HG03039 (cell line): Measurements from ENCODE around the gene TNFRSF1A.

Experiments used
- ATAC-seq: cut with Tn5 transposase; IDR thresholded peaks from one replicate; pipeline ENCODE4 v1.9.1; 2021; ENCODE audit warnings: mild to moderate bottlenecking, moderate library complexity; ENCODE audit not compliant: unreplicated experiment

TNFRSF1A gene

DNA sequence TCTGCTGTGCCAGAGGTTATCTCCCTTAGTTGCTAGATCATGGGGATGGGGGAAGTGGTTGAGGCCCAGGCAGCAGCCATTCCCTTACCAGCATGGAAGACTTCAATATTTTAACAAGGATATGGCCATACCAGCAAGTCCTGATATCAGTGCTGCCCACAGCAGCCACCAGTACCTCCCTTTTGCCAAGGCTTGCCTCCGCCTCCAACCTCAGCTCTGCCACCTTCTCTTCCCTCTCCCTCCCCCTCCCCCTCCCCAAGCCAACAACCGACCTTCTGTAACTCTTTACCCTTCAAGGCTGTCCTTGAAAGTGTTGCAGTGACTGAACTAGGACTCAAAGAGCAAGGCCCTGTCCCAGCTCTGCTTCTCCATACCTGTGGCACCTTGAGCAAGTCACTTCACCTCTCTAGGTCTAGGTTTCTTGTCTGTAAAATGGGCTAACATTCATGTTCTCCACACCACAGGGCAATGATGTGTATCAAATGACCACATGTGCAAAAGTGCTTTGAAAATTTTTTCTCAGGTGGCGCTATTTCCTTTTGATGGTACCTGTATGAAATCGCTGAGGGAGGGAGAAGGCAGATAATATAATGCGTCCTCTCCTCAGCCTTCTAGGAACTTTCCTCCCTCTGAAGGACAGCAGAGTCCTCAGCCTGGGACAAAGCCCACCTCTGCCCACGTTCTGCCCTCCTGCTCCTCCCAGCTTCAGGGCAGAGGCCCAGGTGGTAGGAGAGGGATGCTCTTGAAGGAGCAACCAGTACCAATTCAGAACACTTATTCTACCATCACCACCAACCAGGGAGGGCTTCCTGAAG lies 16.7 kb downstream of the TNFRSF1A start:
- ATAC-seq: no peak

DNA sequence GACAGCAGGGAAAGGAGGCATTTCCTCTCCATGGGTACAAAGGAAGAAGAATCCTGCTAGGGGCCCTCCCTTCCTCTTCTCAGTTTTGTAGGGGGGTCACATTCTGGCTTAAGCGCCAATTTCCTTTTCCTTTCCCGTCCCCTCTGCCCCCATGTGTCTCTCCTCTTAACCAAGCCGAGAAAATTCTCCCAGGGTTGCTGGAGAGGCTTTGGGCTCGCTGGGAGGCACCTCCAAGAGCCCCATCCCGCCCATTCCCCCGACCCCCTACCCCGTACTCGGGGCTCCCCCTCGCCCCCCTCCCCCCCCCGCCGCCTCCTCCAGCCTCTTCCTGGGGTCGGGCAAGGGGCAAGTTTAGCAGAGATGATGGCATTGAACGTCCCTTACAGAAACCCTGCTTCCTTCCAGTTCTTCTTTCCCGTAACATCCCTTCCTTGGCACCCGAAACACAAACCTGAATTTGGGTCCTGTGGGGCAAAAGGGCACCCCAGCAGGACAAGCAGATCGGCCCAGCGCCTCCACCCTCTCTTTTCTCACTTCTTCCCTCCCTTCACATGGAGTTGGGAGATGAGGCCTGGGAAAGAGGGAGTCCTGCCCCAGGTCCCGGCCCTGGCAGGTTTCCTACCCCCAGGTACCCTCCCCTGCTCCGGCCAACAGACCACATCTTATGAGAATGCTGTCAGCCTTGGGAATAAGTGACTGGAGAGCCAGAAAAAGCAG lies 17.7 kb downstream of the TNFRSF1A start:
- ATAC-seq: no peak

DNA sequence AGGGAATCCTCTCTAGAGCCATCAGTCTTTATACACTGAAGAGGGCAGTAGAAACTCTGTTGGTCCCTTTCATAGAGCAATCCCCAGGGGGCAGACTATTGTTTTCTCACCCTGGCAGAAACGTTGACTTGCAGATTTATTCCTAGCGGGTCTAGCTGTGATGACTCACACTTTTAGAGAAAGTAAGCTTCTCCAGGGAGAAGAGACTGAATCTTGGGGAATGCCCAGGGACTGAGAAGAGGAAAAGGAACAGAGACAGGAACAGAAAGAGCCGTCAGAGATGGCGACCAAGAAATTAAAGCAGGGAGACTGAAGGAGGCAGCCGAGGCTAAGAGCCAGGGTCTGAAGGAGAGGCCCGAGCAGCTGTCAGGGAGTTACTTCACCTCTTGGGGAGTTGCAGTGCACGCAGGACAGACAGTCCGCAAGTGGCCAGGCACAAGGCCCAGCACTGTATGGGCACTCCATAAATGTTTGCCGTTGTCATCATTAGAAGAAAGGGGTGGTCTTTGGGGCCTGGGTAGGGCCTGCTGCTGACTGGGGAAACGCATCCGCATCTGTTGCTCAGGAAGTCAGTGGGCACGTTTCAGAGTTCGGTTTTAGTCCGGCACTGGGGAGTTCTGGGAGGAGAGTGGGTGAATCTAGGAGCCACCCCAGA lies 18.4 kb downstream of the TNFRSF1A start:
- ATAC-seq: peak; percentile 44

DNA sequence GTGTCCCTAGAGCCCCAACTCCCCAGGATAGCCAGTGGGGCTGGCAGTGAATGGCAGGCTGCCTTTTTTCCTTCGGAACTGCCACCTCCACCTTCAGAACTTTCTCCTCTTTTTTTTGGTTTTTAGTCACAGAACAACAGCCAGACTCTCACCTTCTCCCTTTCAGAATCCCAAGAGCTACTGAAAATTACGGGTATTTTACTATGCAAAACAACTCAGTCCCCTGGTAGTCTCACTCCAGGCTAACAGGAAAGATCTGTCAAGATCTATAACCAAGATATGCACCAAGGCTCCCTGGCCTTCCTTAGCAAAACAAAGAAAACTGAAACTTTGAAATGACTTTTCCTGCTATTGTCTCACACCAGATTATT lies 18.9 kb downstream of the TNFRSF1A start:
- peak; percentile 25 for ATAC-seq

DNA sequence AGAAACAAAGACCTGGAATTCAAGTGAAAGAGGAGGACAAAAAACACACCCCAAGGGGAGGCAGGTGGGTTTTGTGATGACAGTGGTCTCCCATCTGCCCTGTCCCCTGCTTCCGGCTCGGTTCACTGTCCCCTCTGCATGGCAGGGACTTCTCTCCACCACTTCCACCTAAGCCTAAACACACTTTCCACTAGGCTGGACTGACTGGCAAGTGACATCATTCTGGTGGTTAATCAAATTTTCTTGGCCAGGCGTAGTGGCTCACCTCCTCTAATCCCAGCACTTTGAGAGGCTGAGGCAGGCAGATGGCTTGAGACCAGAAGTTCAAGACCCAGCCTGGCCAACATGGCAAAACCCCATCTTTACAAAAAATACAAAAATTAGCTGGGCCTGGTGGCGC lies 19.5 kb downstream of the TNFRSF1A start:
- ATAC-seq: no peak

GRCh38 chr12:6321905-6322304 lies 20.0 kb downstream of the TNFRSF1A start:
- ATAC-seq: no peak

DNA sequence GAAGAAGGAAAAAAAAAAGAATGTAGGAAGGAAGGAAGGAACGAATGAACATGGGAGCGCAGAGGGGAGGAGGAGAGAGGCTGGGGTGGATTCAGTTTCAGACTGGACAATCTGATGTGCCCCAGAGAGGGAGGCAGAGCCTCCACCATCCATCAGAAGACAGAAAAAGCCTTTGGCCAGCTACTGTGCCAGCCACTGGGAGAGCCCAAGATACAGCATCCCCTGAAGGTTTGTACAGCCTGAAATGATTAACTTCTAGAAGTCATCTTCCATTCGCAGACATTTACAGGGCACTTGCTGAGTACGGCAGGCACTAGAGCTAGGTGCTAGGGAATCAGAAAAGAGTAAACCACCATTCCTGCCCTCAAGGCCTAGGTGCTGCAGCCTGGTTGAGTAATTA lies 22.4 kb downstream of the TNFRSF1A start:
- no peak for ATAC-seq

- no peak for ATAC-seq
Measured at GRCh38 chr12:6318440-6318879, 23.4 kb downstream of the TNFRSF1A start.

GRCh38 chr12:6317693-6318439 lies 24.0 kb downstream of the TNFRSF1A start:
- no peak for ATAC-seq

DNA sequence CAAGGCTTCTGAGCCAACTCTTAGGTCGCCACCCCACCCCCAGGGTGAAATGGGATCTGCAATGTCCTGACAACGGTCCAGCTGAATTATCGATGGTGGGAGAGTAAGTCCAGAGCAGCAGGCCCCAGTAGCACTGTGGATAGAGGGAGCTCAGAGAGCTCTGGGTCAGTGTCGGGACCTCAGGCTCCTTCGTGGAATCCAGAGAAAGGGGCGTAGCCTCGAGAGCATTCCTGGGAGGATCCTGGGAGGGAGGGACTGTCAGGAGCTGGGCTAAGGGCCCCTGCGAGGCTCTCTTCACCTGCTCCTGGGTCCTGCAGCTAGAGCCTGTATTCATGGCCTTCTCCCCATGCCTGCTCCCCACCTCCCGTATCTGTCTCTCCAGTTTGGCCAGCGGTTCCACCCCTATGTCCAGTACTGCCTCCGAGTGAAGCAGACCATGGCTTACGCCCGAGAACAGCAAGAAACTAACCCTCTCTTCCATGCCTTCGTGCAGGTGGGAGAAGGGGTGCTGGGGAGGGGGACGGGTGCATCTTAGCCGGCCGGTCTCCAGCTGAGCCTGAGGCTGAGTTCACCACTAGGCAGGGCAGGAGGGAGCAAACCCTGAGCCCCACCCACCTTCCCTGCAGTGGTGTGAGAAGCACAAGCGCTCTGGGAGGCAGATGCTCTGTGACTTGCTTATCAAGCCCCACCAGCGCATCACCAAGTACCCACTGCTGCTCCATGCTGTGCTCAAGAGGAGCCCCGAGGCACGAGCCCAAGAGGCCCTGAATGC lies 24.8 kb downstream of the TNFRSF1A start:
- no peak for ATAC-seq

GRCh38 chr12:6315704-6316597 lies 25.9 kb downstream of the TNFRSF1A start:
- ATAC-seq: no peak

DNA sequence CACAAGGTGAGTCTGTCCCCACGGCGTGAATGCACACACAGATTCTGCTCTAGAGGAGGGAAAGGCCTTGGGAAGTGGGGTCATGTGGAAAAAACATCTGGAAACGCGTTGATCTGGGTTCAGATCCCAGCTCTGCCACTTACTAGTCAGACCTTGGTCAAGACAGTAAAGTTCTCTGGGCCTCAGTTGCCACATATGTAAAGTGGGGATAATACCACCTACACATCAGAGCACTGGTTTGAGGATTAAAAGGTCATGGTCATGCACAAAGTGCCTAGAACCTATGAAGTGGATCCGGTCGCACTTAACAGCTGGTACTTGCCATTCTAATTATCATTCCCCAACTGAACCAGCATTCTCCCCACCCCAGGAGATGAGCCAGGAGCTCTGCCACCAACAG lies 26.7 kb downstream of the TNFRSF1A start:
- ATAC-seq: no peak

DNA sequence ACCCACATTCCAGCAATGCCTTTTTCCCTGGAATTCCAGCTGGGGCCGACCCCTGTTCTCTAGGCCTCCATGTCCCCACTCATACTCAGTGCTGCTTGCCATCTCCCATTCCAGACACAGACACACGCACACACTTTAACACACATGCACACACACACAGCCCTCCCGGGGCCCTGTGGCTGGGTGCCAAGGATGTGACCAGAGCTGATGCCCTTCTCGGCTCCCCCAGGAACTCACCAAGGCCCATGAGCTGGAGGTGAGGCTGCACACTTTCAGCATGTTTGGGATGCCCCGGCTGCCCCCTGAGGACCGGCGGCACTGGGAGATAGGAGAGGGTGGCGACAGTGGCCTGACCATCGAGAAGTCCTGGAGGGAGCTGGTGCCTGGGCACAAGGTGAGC lies 27.1 kb downstream of the TNFRSF1A start:
- no peak for ATAC-seq

GRCh38 chr12:6313326-6313940 lies 28.4 kb downstream of the TNFRSF1A start:
- ATAC-seq: no peak

DNA sequence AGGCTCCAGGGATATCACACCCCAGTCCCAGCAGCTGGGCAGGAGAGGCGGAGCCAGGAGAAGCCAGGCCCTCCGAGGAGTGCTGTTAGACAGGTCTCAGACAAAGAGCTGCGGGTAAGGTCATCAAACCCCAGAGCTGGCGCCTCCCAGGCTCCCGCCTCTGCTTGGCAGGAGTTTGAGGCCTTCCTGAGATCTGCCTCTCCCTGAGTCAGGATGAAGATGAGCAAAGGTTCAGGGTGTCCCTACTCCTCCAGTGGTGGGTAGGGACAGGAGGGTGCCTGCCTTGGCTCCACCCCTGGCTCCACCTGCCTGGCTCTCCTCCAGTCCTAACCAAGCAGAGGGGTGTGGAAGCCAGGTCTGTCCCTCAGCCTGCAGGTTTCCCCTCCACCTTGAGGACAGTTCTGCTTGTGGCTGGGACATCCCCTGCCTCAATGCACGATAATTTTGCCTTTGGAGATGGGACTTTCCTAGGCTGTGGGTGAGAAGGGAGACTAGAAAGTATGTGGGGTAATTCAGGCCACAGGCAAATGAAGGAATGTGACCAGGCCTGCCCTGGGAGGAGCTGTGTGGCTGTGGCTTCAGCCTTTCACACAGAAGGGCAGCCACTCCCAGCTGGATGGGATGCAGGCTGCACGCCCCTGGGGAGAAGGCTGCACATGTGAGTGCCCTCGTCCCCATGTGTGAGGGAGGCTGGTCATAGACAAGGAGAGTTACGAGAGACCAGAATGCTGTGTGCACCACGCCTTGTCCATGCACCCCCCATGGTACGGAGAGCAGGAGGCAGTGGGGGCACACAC lies 29.1 kb downstream of the TNFRSF1A start:
- ATAC-seq: peak; percentile 41

DNA sequence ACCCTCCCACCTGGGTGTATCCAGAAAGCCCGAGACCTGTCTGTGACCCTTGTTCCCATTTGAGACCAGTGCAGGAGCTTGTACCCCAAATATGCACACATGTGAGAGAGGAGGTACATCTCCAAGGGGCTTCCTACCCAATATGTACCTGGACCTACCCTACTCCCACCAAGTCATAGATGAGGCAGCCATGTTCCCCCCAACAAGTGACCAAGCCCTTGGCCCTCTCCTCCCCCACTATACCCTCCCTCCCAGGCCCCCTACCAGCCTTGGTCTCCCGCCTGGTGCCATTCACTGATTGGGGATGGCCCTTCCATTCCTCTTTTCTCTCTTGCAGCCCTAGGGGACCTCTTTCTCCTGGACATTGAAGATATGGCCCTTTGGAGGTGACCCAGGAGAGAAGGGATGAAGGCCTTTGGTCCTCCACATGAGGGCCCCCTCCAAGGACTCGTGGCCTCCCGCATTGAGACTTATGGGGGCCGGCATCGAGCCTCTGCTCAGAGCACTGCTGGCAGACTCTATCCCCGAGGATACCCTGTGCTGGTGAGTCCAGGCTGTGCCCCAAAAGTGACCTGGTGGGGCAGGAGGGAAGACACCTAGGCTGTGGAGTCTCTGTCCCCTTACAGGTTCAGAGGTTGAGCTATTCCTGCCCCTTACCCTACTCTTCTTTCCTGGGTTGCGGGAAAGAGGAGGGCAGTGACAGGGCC lies 29.9 kb downstream of the TNFRSF1A start:
- ATAC-seq: no peak

- no peak for ATAC-seq
Measured at GRCh38 chr12:6310771-6311610, 30.9 kb downstream of the TNFRSF1A start.
